HG03139 (cell line): ENCODE data around the gene KCNIP4.
"Not testable (repeated sequence)": the region's sequence is repeated elsewhere in the genome, so short reads cannot be mapped to it uniquely, and the experiment has no call there.

Source experiments
- ATAC-seq: cut with Tn5 transposase; IDR thresholded peaks from one replicate; pipeline ENCODE4 v1.9.1; 2021; ENCODE audit not compliant: unreplicated experiment

KCNIP4 gene

DNA sequence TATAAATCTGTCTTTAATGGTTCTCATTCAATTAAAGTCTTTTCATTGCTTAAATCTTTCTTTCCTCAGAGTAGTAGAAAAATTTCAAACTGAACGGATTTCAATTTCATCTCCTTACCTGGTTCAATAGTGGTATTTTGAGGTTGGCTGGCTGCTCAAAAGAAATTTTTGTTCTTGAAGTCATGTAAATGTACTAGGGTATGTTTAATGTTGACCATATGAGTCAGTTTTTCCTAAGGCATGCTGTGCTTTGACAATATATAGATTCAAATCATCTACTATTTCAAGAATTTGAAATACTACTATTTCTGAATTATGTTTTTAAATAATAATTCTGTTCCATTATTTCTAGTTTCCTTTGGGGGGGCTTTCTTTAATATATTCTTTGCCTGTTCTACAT lies 1142.9 kb downstream of the KCNIP4 start:
- ATAC-seq = no peak

GRCh38 chr4:20787940-20788665 lies 1160.5 kb downstream of the KCNIP4 start:
- no peak for ATAC-seq

GRCh38 chr4:20783134-20783533 lies 1165.4 kb downstream of the KCNIP4 start:
- not testable (repeated sequence) for ATAC-seq

DNA sequence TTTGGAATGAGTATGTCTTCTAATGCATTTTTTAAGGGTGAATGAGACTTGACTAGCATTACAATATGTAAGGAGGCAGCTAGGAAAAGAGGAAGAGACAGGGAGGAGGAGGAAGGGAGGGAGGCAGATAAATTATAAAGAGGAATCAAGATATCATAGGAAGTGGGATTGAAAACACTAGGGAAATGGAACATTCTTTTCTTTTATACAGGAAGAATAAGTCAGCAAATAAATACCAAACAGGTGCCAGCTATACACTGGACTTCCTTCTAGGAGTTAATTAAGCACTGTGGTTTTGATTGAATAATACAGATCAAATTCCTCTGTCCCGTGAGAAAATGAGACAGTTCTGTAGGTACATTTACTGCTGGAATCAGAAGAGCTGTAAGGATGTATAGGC lies 1169.7 kb downstream of the KCNIP4 start:
- no peak for ATAC-seq

- ATAC-seq = peak; percentile 82
These were observed 1175.2 kb downstream of the KCNIP4 start for GRCh38 chr4:20773144-20773997.

GRCh38 chr4:20764366-20764992 lies 1184.1 kb downstream of the KCNIP4 start:
- no peak for ATAC-seq

DNA sequence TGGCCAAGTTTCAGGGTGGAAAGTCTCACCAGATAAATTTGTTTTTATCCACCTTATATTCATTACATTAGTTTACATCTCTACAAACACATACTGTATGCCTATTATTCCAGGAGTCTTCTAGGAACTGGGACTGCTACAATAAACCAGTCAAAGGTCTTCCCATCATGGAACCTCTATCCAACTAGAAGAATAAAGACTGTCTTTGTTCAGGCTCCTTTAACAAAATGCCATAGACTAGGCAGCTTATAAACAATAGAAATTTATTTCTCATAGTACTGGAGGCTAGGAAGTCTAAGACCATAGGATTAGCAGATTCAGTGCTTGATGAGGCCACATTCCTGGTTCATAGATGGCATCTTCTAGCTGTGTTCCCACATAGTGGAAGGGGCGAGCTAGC lies 1186.7 kb downstream of the KCNIP4 start:
- ATAC-seq = no peak

GRCh38 chr4:20761382-20761781 lies 1187.2 kb downstream of the KCNIP4 start:
- no peak for ATAC-seq

GRCh38 chr4:20760053-20760452 lies 1188.5 kb downstream of the KCNIP4 start:
- ATAC-seq = no peak

DNA sequence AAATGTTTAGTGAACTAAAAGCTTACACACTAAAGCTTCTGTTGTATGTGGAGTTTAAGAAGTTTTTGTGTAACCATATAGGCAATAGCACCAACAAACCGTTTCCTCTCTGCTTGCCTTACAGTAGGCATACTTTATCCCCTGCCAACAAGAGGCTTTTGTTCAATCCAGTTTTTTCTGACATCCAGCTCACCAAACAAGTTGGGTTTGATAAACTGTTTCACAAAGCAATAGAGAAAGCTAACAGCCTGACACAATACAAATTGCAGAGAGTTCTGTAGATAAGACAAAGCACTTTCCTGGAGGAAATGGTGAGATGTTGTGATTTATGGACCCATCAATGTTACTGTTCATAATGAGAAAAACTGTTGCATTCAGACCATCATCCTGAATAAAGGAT lies 1194.5 kb downstream of the KCNIP4 start:
- ATAC-seq = no peak

DNA sequence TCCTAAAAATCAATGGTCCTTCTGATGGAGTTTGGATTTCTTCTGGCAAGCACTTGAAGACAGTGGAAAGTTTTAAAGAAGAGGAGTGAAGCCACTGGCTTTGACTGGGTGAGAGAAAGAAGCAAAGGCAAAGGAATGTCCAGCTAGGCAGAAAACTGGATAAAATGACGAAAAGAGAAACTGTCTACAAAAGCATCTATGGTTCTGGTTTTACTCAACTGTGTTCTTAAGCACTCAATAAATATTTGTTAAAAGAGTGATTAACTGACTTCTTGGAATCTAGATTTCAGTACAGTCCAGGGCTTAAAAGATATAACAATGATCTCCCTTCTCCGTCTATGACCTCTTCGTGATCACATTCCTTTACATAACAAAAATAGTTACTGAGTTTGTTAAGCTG lies 1195.9 kb downstream of the KCNIP4 start:
- ATAC-seq = no peak

DNA sequence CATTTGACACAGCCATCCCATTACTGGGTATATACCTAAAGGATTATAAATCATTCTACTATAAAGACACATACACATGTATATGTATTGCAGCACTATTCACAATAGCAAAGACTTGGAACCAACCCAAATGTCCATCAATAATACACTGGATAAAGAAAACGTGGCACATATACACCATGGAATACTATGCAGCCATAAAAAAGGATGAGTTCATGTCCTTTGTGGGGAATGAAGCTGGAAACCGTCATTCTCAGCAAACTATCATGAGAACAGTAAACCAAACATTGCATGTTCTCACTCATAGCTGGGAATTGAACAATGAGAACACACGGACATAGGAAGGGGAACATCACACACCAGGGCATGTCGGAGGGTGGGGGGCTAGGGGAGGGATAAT lies 1202.6 kb downstream of the KCNIP4 start:
- not testable (repeated sequence) for ATAC-seq

GRCh38 chr4:20735931-20736330 lies 1212.6 kb downstream of the KCNIP4 start:
- no peak for ATAC-seq

- peak; percentile 67 for ATAC-seq
These were observed 1223.7 kb downstream of the KCNIP4 start for GRCh38 chr4:20724915-20725314.

- ATAC-seq = no peak
These were observed 1225.1 kb downstream of the KCNIP4 start for GRCh38 chr4:20723463-20723862.

DNA sequence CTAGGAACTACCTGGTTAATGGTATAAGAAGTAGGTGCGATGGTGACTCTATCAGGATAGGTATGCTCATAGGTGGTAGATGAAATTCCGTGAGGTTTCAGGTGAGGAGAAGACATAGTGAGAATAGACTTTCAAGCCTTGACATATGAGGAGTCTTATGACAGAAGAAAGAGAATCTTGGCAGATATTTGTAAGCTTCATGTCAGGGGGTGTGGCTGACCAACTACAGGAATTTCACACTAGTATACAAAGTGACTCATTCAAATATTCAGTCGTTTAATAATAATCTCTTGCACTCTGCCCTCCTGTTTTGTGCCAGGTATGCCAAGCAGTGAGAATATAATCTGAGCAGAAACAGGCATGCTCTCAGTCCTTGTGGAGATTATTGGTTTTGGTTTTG lies 1225.6 kb downstream of the KCNIP4 start:
- no peak for ATAC-seq

DNA sequence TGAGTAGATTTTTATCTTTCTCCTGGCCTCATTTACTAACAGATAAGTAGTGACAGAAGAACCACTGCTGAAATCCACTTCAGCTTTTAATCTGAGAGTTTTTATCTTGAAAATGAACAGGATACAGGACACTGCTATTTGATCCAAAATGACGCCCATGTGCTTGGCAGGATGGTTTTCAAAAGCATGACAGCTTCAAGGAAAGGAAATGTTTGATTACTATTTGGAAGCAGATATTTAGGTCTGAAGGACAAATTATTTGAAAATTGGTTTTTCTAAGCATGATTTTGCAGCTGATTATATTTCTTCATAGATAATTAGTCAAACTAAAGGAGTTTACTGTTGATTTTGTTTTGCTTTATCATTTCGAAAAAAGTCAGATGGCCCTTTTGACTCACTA lies 1237.2 kb downstream of the KCNIP4 start:
- no peak for ATAC-seq

GRCh38 chr4:20700007-20700761 lies 1248.4 kb downstream of the KCNIP4 start, which contains the start of gene PACRGL:
Gene PACRGL, plus strand, starts transcription at chr4:20700458. Its CDS starts 4,024 bp downstream, at chr4:20704482.
- peak; percentile 100 for ATAC-seq

- no peak for ATAC-seq
These were observed 1249.8 kb downstream of the KCNIP4 start for GRCh38 chr4:20698820-20699219.

DNA sequence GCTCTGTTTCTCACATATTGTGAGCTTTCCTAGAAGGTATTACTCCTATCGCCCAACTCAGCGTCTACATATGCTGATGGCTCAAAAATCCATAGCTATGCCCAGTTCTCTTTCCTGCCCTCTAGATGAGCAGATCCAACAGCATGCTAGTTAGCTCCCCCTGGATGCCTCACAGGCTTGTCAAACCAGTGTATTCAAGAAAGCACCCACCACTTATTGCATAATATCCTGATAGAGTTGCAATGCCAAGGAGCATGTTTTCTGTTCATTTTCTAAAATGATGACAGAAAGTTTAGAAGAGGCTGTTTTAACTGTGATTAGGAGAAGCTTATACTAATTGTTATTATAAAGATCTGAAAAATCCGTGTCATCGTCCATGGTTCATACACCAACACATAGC lies 1250.2 kb downstream of the KCNIP4 start:
- ATAC-seq = no peak

DNA sequence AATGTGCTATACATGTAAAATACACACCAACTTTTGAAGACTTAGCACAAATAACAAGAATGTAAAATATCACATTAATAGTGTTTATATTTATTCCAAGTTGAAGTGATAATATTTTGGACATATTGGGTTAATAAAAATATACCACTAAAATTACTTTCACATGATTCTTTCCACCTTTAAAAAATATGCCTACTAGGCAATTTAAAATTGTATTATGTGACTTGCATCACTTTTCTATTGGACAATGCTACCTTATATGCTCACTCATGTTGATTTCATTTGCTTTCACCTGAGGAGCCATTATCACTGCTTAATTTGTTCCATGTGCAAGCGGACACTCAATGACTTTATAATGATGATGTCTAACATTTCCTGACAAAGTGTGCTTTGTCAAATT lies 1251.8 kb downstream of the KCNIP4 start:
- ATAC-seq = no peak
